ENCODE measurements around the gene ASB13. TPM values are rescaled to one million over a fixed set of nuclear protein-coding genes. Genes with fewer than 3 reads are reported as not detected.

ASB13 gene
- total and polyA plus RNA-seq, 8 donors = 0.89 to 27.5 (median 15.1) TPM

DNA sequence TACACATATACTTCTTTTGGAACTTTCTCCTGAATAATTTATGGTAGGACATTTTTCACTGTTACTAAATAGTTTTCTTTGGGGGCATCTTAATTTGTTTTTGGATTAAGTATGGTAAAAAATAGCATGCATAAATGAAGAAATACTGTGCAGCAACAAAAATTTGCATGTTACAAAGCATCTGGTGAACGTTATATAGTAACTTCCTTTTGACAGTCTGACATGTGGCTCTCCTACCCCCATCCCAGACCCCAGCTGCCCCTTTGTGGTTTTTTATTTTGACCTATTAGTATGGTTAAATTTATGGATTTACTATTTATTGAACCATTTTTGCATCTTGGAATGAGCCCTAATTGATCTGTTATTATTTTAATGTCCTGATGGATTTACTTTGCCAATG, 28.2 kb upstream of the ASB13 start:
- intact Hi-C loops (cut with DNase I; ENCODE audit: low total_unique reads) = no loop called here
- Histone ChIP-seq H3K4me3 (no peak overlapping the region), H3K27ac (no peak overlapping the region), H3K27me3 (no peaks in the 10 kb centered on the region), H3K36me3 (no peaks in the 10 kb centered on the region), H3K4me1 (peaks cover 20 to 66% (median 44%) of the 10 kb centered on the region in 4 donors), H3K9me3 (no peaks in the 10 kb centered on the region)
- TF ChIP-seq, protein P1, sequence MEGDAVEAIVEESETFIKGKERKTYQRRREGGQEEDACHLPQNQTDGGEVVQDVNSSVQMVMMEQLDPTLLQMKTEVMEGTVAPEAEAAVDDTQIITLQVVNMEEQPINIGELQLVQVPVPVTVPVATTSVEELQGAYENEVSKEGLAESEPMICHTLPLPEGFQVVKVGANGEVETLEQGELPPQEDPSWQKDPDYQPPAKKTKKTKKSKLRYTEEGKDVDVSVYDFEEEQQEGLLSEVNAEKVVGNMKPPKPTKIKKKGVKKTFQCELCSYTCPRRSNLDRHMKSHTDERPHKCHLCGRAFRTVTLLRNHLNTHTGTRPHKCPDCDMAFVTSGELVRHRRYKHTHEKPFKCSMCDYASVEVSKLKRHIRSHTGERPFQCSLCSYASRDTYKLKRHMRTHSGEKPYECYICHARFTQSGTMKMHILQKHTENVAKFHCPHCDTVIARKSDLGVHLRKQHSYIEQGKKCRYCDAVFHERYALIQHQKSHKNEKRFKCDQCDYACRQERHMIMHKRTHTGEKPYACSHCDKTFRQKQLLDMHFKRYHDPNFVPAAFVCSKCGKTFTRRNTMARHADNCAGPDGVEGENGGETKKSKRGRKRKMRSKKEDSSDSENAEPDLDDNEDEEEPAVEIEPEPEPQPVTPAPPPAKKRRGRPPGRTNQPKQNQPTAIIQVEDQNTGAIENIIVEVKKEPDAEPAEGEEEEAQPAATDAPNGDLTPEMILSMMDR (IDR thresholded peaks at IDR 0.05) = no peak
- WGBS, 5 donors = 46 to 56% (median 48%) methylated on average over 1 of the region's 1 CpG
- DNase-seq = no peak

DNA sequence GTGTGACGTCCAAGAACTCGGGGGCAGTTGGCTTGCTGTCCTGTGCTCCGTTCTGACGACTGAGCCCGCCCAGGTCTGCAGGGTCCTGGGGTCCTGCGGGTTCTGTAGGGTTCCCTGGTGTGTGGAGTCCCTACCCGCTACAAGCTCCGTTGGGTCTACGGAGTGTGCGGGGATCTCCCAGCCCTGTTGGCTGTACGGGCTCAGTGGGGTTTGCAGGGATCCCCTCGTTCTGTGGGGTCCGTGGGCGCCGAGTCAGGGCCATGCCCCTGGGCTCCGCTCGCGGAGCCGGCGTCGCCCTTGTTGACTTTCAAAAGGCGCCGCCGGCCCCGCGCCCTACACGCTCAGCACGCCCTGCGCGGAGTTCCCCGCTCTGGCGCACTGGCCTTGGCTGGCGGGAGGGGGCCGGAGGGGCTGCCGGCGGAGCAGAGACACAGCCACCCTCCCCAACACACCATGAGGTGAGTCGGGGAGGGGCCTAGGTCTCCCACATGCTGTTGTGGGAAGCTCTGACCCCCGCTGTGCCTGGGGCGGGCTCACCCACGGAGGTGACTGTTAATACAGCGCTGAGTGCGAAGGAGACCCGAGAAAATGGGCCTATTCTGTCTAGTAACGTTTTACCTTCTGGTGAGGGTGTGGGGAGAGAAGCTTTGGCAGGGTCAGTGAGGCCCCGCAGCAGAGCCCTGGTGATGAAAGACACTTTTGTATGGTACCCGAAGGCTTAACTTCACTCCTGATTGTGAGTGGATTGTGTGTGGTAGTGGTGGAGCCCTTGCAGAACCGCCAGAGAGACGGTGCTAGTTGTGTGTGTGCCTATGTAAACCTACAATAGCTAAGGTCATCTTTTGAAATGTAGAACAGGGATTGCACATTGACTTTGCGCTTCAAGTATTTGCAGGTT, 26.3 kb upstream of the ASB13 start:
- peak; percentile 63 to 91 for DNase-seq
- Histone ChIP-seq H3K27me3 (no peaks in the 10 kb centered on the region), H3K36me3 (no peaks in the 10 kb centered on the region), H3K4me3 (peak overlapping the region; percentile 44 to 56 (median 51)), H3K4me1 (peaks cover 21 to 69% (median 41%) of the 10 kb centered on the region in 4 donors), H3K9me3 (no peaks in the 10 kb centered on the region), H3K27ac (peak overlapping the region; percentile 24 to 69 (median 63))
- WGBS, 5 donors = 5 to 12% (median 7%) methylated on average over 26 to 49 of the region's 49 CpGs
- TF ChIP-seq POLR2A (IDR thresholded peaks at IDR 0.05) = no peak
- TF ChIP-seq POLR2AphosphoS5 (IDR thresholded peaks at IDR 0.05) = no peak
- TF ChIP-seq, protein P1 (IDR thresholded peaks at IDR 0.05) = no peak
- no peak for TF ChIP-seq EP300 (IDR thresholded peaks at IDR 0.05)
- intact Hi-C loops (cut with DNase I; ENCODE audit: low total_unique reads) = no loop called here

DNA sequence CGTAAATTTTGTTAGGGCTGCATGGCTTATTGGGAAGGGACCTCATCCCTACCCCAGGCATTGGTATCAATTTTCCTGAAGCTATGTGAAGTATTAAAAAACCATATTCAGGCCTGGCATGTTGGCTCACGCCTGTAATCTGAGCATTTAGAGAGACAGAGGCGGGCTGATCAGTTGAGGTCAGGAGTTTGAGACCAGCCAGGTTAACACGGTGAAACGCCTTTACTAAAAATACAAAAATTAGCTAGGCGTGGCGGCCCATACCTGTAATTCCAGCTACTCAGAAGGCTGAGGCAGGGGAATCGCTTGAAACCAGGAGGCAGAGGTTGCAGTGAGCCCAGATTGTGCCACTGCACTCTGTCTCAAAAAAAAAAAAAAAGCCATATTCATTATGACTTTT, 25.4 kb upstream of the ASB13 start:
- Histone ChIP-seq H3K27me3 (no peaks in the 10 kb centered on the region), H3K4me3 (peak overlapping the region in 1 of 4 donors; percentile 56), H3K4me1 (peaks cover 20 to 69% (median 40%) of the 10 kb centered on the region in 4 donors), H3K9me3 (no peaks in the 10 kb centered on the region), H3K36me3 (no peaks in the 10 kb centered on the region), H3K27ac (no peak overlapping the region)
- DNase-seq = no peak
- WGBS, 5 donors = 72 to 85% (median 74%) methylated on average over 8 of the region's 8 CpGs
- TF ChIP-seq, protein P1 (IDR thresholded peaks at IDR 0.05) = no peak
- no peak for TF ChIP-seq POLR2A (IDR thresholded peaks at IDR 0.05)
- TF ChIP-seq EP300 (IDR thresholded peaks at IDR 0.05) = no peak
- TF ChIP-seq POLR2AphosphoS5 (IDR thresholded peaks at IDR 0.05) = no peak
- intact Hi-C loops (cut with DNase I; ENCODE audit: low total_unique reads) = no loop called here

DNA sequence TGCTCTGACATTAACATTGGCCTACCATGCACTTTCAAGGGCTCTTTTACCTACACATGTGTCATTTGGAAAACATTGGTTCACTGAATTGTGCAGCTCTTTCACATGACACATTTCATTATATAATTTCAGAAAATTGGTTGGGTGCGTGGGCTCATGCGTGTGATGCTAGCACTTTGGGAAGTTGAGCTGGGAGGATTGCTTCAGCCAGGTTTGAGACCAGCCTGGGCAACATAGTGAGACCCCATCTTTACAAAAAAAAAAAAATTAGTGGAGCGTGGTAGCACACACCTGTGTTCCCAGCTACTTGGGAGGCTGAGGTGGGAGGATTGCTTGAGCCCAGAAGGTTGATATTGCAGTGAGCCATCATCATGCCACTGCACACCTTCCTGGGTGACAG, 22.2 kb upstream of the ASB13 start:
- TF ChIP-seq POLR2A (IDR thresholded peaks at IDR 0.05) (no peak), POLR2AphosphoS5 (IDR thresholded peaks at IDR 0.05) (no peak), EP300 (IDR thresholded peaks at IDR 0.05) (no peak)
- TF ChIP-seq, protein P1 (IDR thresholded peaks at IDR 0.05) = no peak

More for the DNA sequence above, 22.2 kb upstream of the ASB13 start:
- no peaks in the 10 kb centered on the region for H3K27me3 ChIP-seq
- H3K36me3 ChIP-seq = no peaks in the 10 kb centered on the region
- peaks cover 12 to 67% (median 41%) of the 10 kb centered on the region in 4 donors for H3K4me1 ChIP-seq
- no peaks in the 10 kb centered on the region for H3K9me3 ChIP-seq
- no peak overlapping the region for H3K27ac ChIP-seq
- intact Hi-C loops (cut with DNase I; ENCODE audit: low total_unique reads) = no loop called here
- H3K4me3 ChIP-seq = no peak overlapping the region
- WGBS, 5 donors = 96 to 99% (median 98%) methylated on average over 3 of the region's 3 CpGs
- DNase-seq = no peak

All from stomach (tissue), 9 donors.